ENCODE data around the gene GABBR2.

Gene GABBR2

DNA sequence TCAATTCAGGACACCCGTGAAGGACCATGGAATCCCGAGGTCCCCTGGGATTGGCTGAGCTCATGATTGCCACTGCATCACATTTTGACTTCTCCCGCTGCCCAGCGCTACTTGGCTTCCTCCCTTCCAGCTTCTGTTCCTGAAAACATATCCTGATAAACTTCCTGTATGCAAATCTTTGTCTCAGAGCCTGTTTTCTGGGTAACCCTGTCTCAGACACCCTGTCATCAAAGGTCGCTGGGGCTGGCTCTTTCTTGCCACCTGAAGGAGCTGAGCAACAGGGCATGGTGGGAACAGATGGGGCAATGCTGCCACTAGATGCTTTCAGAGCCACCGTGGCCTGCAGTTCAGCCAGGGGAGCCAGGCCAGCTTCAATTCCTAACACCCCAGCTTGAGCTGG, 299.0 kb downstream of the GABBR2 start:
- TF ChIP-seq, protein P1, sequence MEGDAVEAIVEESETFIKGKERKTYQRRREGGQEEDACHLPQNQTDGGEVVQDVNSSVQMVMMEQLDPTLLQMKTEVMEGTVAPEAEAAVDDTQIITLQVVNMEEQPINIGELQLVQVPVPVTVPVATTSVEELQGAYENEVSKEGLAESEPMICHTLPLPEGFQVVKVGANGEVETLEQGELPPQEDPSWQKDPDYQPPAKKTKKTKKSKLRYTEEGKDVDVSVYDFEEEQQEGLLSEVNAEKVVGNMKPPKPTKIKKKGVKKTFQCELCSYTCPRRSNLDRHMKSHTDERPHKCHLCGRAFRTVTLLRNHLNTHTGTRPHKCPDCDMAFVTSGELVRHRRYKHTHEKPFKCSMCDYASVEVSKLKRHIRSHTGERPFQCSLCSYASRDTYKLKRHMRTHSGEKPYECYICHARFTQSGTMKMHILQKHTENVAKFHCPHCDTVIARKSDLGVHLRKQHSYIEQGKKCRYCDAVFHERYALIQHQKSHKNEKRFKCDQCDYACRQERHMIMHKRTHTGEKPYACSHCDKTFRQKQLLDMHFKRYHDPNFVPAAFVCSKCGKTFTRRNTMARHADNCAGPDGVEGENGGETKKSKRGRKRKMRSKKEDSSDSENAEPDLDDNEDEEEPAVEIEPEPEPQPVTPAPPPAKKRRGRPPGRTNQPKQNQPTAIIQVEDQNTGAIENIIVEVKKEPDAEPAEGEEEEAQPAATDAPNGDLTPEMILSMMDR (IDR thresholded peaks at IDR 0.05; ENCODE audit: low read depth, low read length, missing control alignments), result no peak
- no peak for DNase-seq (ENCODE audit: low read depth)
- in situ Hi-C loops (cut with HindIII; ENCODE audit: low sequenced_read_pairs), result no loop called here
- no peak overlapping the region for H3K4me3 ChIP-seq (ENCODE audit: low read depth, low read length)

DNA sequence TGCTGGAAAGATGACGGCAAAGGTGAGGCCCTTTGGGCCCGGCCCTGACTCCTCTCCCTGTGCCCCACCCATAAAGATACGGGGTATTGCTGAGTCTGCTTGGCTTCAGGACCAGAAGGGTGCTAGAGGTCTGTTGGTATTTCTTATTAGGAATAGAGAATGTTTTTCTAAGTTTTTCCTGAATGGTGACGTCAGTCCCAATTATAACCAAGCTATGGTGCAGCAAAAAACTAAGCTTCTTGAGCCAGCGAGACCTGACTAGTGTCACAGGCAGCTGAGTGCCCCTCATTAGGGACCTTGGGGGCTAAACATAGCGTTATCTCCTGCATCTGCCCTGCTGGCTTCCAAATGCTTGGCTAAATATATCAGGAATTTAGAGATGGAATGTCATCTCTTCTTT, 302.3 kb downstream of the GABBR2 start:
- DNase-seq (ENCODE audit: low read depth), result no peak
- H3K4me3 ChIP-seq (ENCODE audit: low read depth, low read length), result no peak overlapping the region
- in situ Hi-C loops (cut with HindIII; ENCODE audit: low sequenced_read_pairs), result no loop called here
- TF ChIP-seq, protein P1 (IDR thresholded peaks at IDR 0.05; ENCODE audit: low read depth, low read length, missing control alignments), result no peak

DNA sequence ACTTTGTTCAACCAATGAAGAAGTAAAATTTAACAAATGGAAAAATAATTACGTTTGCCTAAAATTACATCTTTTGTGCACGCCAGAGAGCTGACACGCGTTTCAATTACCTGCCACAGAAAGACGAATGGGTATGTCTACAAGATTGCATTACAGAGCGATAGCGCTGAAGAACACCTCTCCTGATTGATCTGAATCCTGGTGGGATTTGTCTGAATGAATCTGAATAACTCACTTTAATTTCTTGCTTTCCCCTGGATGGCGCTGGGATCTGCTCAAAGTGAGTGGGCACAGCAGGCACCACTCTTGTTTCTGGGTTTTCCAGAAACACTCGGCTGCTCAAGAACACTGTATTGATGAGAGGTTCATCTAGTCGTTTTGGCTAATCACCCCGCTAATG, 304.5 kb downstream of the GABBR2 start:
- H3K4me3 ChIP-seq (ENCODE audit: low read depth, low read length), result no peak overlapping the region
- no peak for DNase-seq (ENCODE audit: low read depth)
- TF ChIP-seq, protein P1 (IDR thresholded peaks at IDR 0.05; ENCODE audit: low read depth, low read length, missing control alignments), result no peak
- in situ Hi-C loops (cut with HindIII; ENCODE audit: low sequenced_read_pairs), result no loop called here

DNA sequence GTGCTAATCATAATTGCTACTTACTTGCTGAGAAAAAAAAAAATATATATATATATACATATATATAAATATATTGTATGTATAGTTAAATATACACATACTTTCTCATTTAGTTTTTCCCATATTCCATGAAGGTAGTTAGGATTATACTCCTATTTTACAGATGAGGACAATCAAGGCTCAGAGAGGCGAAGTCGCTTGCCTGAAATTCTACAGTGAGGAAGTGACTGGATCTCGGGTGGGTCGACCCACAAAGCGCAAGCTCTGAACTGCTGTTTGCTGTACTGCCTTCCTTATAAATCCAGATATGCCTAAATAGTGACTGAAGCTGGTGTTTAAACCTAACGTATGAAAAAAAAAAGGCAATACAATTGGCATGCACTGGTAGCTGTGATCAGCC, 305.0 kb downstream of the GABBR2 start:
- no peak overlapping the region for H3K4me3 ChIP-seq (ENCODE audit: low read depth, low read length)
- in situ Hi-C loops (cut with HindIII; ENCODE audit: low sequenced_read_pairs), result no loop called here
- TF ChIP-seq, protein P1 (IDR thresholded peaks at IDR 0.05; ENCODE audit: low read depth, low read length, missing control alignments), result no peak
- no peak for DNase-seq (ENCODE audit: low read depth)

DNA sequence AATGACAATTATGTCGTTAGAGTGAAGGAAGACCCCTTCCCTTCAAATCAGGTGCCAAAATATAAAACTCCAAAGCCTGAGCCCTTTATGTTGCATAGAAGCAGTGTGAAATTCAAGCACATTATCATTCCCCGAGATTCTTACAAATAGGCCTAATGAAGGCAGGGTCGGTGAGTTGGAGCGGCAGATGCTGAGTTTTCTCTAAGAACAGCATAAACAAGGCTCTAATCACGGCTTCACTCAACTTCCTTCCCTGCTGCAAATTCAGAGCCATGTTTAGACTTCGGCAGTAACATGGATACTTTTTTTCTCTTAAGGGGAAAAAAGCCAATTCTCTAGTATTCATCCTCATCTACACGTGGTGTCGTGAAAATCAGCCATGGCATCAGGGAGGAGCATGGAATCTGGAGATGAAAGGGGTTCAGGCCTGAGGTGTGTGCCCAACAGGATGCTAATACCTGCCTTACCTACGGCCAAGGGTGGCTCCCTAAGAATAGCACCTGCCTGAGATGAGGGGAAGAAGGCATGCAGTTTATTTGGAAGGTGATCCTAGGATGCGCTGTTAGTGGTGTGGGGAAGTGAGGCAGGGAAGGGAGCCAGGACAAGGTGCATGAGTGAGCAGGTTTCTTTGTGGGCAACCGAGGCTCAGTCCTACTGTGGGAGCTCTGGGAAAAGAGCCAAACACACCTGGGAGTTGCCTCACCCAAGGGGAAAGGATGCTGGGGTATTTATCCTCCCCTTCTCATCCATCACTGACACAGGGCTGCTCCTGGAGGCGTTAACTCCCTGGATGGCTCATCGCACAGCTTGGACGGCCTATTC, 306.5 kb downstream of the GABBR2 start:
- no peak for DNase-seq (ENCODE audit: low read depth)
- TF ChIP-seq, protein P1 (IDR thresholded peaks at IDR 0.05; ENCODE audit: low read depth, low read length, missing control alignments), result no peak
- H3K4me3 ChIP-seq (ENCODE audit: low read depth, low read length), result no peak overlapping the region
- in situ Hi-C loops (cut with HindIII; ENCODE audit: low sequenced_read_pairs), result no loop called here

DNA sequence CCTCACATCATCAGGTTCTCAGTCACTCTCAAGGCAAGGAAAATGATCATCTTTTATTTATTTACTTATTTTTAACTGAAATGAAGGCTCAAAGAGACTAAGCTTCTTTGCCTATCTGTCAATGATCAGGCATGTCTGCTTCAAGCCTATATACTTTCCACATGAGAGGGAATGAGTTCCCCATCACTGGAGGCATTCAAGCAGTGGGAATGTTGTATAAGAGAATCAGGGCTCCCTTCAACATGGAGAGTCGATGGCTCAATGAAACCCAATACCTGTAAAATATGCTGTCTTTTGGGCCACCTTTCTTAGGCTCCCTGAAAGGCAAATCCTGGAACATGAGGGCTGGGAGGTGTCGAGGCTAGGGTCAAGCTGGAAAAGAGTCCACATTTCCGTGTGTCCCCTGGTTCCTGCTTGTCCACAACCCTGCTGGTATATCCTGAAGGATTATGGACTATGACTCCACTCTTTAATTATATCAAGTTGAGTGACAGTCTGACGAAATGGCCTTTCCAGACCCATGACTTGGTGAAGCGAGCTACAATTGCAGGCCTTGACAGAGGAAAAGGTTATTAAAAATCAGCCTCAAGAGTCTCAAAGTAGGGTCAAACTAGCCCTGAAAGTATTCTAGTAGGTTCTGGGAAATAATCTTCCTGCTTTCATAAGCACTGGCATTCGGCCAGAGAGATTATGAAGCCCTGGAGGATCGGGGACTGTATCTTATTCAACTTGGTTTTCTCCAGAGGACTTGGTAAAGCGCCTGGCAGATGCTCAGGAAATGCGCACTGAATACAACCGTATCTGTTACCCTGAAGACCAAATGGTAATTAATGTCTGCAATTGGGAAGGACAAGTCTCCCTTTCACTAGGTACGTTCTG, 307.4 kb downstream of the GABBR2 start:
- in situ Hi-C loops (cut with HindIII; ENCODE audit: low sequenced_read_pairs), result no loop called here
- no peak overlapping the region for H3K4me3 ChIP-seq (ENCODE audit: low read depth, low read length)
- no peak for DNase-seq (ENCODE audit: low read depth)
- TF ChIP-seq, protein P1 (IDR thresholded peaks at IDR 0.05; ENCODE audit: low read depth, low read length, missing control alignments), result no peak
